Ammon's horn (tissue), 1 donor: Measurements from ENCODE around the gene TEKT3.
A peak's percentile ranks its signal among the peaks of the same experiment; 100 is the strongest.

Source experiments
- DNase-seq: peaks from one replicate; pipeline ENCODE4 v3.0.0-alpha.2; 2016; ENCODE audit warnings: low spot score

The TEKT3 gene

GRCh38 chr17:15341385-15341849 lies at the start of gene TEKT3:
Gene TEKT3 (minus strand): TSS chr17:15341597. CDS start chr17:15331585, 10,012 bp downstream.
- peak; percentile 81 for DNase-seq

- DNase-seq = no peak
Measured at GRCh38 chr17:15388356-15389041, 47.1 kb upstream of the TEKT3 start.

- DNase-seq = no peak
Measured at GRCh38 chr17:15386083-15386482, 44.7 kb upstream of the TEKT3 start.

- no peak for DNase-seq
Measured at GRCh38 chr17:15385305-15385704, 43.9 kb upstream of the TEKT3 start.

GRCh38 chr17:15384142-15384787 lies 42.9 kb upstream of the TEKT3 start:
- DNase-seq = peak; percentile 69

GRCh38 chr17:15382914-15383313 lies 41.5 kb upstream of the TEKT3 start:
- DNase-seq = no peak

GRCh38 chr17:15381707-15382106 lies 40.3 kb upstream of the TEKT3 start:
- no peak for DNase-seq

- no peak for DNase-seq
Measured at GRCh38 chr17:15380446-15380845, 39.0 kb upstream of the TEKT3 start.

GRCh38 chr17:15379659-15380058 lies 38.3 kb upstream of the TEKT3 start:
- DNase-seq = no peak

GRCh38 chr17:15378243-15378642 lies 36.8 kb upstream of the TEKT3 start:
- no peak for DNase-seq

- peak; percentile 74 for DNase-seq
Measured at GRCh38 chr17:15377616-15378015, 36.2 kb upstream of the TEKT3 start.

GRCh38 chr17:15377200-15377599 lies 35.8 kb upstream of the TEKT3 start:
- no peak for DNase-seq

GRCh38 chr17:15371376-15372130 lies 30.2 kb upstream of the TEKT3 start:
- DNase-seq = no peak

GRCh38 chr17:15368600-15368999 lies 27.2 kb upstream of the TEKT3 start:
- no peak for DNase-seq

- DNase-seq = no peak
Measured at GRCh38 chr17:15366026-15366425, 24.6 kb upstream of the TEKT3 start.

GRCh38 chr17:15364615-15365014 lies 23.2 kb upstream of the TEKT3 start:
- DNase-seq = no peak

- DNase-seq = no peak
Measured at GRCh38 chr17:15363702-15364101, 22.3 kb upstream of the TEKT3 start.

- no peak for DNase-seq
Measured at GRCh38 chr17:15361592-15361991, 20.2 kb upstream of the TEKT3 start.

- no peak for DNase-seq
Measured at GRCh38 chr17:15361151-15361550, 19.8 kb upstream of the TEKT3 start.

- no peak for DNase-seq
Measured at GRCh38 chr17:15354256-15354655, 12.9 kb upstream of the TEKT3 start.

- no peak for DNase-seq
Measured at GRCh38 chr17:15351925-15352324, 10.5 kb upstream of the TEKT3 start.

- no peak for DNase-seq
Measured at GRCh38 chr17:15351478-15351840, 10.1 kb upstream of the TEKT3 start.
